Stimulated activated CD4-positive, alpha-beta T cell treated with anti-CD3 and anti-CD28 coated beads, Interleukin-1b, Interleukin-23, amount 100 ng/mL, for 24 hours (primary cell): ENCODE data around the gene CASP14.
"Not testable (repeated sequence)": the region's sequence is repeated elsewhere in the genome, so short reads cannot be mapped to it uniquely, and the experiment has no call there.

Experiments used
- DNase-seq, 4 experiments: peaks; one replicate each; pipeline ENCODE4 v3.0.0-alpha.2; 2020; ENCODE audit warnings: low read depth in 4 of 4, low spot score in 1 of 4

CASP14 gene, protein sequence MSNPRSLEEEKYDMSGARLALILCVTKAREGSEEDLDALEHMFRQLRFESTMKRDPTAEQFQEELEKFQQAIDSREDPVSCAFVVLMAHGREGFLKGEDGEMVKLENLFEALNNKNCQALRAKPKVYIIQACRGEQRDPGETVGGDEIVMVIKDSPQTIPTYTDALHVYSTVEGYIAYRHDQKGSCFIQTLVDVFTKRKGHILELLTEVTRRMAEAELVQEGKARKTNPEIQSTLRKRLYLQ

DNA sequence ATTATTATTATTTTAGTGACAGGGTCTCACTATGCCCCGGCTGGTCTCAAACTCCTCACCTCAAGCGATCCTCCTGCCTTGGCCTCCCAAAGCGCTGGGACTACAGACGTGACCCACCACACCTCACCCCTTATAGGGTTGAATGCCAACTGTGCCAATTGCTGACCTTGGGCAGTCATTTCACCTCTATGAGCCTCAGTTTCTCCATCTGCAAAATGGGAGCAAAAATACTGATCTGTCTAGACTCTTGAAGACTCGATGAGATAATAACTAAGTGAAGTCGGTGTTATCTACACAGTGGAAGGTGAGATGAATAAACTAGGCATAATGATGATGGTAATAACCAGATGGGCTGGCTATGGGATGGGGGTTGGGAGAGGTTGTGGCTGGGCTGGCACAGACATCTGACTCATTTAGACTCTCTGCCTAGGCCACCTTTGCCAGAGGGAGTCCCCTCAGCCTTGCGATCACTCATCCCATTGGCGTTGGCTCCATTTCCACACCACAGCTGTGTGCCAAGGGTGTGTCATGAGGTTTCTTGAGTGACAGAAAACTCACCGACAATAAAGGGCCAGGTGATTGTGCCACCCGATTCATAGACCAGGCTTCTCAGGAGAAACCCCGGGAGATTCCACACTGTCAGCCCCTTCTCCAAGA is at the start of gene CASP14:
TSS of gene CASP14 (plus strand) at position 596 of the 657 bp plus-strand sequence. CDS start 2,772 bp downstream, outside the sequence.
- DNase-seq = no peak

DNA sequence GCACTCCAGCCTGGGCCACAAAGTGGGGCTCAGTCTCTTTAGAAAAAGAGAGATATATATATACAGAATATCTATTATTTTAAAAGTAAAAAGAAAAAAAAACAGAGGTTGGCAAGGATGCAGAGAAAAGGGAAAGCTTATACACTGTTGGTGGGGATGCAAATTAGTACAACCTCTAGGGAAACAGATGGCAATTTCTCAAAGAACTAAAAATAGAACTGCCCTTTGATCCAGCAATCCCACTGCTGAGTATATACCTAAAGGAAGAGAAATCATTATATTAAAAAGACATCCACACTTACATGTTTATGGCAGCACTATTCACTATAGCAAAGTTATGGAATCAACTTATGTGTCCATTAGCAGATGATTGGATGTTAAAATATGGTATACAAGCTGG is 41.0 kb upstream of the CASP14 start:
- DNase-seq = no peak

DNA sequence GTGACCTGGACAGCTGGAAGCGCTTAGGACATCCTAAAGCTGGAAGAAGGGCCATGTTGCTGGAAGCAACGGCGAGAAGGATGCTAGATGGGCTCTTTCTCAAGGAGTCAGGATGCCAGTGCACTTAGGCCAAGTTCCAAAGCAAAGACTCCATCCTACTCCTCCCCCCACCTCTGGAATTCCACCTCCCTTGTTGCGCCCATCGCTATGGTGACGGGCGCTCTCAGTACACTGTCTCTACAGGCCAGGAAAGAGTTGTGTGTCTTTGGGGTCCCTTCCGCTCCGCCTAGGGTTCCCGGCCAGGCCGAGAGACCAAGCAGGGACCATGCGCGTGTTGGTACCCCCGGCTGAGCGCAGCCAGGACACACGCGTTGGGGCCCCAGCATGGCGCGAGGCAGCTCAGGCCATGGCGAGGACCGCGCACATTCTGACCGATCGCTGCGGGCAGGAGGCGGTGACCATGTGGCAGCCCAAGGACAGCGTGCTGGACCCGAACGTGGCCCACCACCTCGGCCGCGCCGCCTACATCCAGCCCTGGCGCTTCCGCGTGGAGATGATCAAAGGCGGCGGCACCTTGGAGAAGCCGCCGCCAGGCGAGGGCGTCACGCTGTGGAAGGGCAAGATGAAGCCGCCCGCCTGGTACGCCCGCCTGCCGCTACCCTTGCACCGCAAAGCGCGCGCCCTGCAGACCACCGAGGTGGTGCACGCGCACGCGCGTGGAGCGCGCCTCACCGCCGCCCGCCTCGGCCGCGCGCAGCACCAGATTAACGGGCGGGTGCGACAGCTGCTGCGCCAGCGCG is 38.6 kb upstream of the CASP14 start:
- DNase-seq = no peak

DNA sequence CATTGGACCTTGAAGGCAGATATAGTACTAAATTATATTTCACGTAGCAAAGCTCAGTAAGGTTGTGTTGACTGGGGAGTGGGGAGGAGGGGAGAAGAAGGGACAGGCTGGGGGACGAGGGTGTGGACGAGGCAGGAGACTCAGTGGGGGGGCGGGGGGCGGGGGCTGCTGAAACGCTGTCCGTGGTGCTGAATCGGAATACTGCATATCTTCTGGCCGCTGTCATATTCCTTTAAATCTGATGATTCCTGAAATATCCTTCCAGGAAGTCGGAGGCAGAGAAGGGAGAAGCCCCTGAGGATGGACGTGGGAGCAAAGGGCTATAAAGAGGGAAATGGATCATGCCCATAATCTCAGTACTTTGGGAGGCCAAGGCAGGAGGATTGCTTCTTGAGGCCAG is 34.7 kb upstream of the CASP14 start:
- no peak for DNase-seq

DNA sequence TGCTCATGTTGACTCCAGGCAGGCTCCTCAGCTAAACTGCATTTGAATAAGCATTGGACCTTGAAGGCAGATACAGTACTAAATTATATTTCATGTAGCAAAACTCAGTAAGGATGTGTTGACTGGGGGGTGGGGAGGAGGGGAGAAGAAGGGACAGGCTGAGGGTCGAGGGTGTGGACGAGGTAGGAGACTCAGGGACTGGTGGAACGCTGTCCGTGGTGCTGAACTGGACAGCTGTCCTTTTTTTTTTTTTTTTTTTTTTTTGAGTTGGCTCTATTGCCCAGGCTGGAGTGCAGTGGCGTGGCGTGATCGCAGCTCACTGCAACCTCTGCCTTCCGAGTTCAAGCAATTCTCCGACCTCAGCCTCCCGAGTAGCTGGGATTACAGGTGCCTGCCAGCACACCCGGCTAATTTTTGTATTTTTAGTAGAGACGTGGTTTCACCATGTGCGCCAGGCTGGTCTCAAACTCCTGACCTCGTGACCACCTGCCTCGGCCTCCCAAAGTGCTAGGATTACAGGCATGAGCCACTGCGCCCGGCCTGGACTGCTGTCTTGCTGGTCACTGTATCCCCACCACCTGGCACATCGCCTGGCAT is 33.2 kb upstream of the CASP14 start:
- no peak for DNase-seq

DNA sequence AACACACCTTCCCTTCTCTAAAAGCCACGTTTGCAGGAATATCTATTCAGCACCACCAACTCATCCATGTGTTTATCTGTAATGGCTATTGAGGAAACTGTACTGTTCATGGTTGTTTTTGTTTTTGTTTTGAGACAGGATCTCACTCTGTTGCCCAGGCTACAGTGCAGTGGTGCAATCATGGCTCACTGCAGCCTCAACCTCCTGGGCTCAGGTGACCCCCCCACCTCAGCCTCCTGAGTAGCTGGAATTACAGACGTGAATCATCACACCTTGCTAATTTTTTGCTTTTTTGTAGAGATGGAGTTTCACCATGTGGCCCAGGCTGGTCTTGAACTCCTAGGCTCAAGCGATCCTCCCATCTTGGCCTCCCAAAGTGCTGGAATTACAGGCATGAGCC is 30.4 kb upstream of the CASP14 start:
- DNase-seq = not testable (repeated sequence)

DNA sequence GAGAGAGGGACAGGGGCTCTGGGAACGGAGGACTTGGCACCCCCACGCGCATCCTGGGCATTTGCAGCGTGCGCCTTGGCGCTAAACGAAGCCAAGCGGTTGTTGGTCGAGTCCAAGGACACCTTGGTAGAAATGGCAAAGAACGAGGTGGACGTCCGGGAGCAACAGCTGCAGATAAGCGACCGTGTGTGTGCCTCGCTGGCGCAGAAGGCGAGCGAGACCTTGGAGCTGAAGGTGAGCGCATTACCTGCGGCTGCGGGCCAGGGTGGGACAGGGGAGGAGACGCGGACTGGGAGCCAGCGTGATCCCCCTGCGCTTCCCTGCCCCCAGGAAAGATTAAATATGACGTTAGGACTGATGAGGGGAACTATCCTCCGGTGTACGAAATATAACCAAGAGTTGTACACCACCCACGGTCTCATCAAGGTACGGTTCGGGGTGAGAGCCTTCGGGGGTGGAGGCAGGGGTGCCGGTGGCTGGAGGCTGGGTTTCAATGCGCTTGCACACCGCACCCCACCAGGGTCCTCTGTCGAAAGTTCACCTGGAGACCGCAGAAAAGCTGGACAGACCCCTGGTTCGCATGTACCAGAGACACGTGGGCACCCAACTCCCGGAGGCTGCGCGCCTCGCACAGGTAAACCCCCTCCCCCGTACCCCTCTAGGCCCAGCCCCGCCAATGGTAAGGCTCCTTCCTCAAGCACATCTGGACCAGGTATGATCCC is 27.8 kb upstream of the CASP14 start:
- no peak for DNase-seq

DNA sequence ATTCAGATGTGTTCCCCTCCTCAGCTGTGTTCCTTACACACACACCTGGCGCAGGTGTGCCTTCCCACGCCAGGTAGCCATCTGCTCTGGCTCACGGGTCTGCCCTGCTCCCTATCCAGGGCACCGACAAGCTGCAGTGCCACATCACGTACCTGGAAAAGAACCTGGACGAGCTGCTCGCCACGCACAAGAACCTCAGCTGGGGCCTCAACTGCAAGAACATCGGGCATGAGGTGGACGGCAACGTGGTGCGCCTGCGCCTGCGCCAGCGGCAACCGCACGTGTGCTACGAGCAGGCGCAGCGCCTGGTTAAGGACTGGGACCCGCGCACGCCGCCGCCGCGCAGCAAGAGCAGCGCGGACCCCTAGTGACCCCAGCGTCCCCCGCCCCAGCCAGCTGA is 26.5 kb upstream of the CASP14 start:
- DNase-seq = no peak

DNA sequence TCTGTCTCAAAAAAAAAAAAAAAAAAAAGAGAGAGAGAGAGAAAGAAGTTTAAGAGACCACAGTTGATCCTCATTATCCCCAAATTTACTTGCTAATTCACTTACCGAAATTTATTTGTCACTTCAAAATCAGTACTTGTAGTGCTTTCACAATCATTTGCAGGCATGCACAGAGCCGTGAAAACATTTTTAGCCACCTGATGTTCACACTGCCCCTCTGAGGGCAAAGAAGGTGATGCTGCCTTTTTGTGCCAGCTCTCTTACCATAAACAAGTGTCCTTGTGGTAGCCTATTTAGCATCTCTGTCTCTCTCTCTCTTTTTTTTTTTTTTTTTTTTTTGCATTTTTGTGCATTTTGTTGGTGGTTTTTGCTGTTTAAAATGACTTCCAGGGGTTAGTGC is 24.1 kb upstream of the CASP14 start:
- no peak for DNase-seq

DNA sequence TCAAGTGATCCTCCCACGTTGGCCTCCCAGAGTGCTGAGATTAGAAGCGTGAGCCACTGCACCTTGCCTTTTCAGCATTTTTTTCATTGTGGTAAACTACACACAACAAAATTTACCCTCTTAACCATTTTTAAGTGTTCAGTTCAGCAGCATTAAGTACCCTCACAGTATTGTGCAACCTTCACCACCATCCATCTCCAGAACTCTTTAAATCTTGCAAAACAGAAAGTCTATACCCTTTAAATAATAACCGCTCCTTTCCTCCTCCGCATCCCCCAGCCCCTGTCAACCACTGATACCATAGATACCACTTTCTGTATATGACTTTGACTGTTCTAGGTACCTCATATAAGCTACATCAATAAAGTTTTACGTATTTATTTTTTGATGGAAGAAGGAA is 20.8 kb upstream of the CASP14 start:
- DNase-seq = no peak

DNA sequence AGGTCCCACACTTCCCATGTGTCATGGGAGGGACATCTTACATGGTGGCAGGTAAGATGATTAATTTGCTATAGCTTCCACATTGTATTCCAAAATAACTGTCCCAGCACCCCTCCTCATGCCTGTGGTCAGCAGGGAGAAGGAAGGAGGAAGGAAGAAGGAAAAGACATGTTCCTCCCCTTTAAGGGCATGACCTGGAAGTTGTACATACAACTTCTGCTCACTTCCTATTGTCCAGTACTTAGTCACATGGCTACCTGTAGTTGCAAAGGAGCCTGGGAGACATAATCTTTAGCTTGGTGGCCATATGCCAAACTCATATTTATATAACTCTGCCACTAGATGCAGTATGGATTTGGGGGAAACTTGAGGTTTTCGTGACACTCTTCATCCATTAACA is 17.6 kb upstream of the CASP14 start:
- DNase-seq = no peak

DNA sequence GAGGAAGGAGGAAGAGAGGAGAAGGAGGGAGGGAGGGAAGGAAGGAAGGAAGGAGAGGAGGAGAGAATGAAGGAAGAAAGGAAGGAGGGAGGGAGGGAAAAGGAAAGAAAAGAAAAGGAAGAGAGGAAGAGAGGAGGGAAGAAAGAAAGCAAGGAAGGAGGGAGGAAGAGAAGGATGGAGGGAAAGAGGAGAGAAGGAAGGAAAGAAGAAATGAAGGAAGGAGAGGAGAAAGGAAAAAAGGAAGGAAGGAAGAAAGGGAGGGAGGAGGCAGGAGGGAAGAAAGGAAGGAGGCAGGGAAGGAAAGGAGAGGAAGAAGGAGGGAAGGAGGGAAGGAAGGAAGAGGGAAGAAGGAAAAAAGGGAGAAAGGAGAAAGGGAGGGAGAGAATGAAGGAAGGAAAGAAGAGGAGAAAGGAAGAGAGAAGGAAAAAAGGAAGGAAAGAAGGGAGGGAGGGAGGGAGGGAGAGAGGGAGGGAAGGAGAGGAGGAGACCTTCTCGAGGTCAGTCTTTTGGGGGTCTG is 13.4 kb upstream of the CASP14 start:
- no peak for DNase-seq

DNA sequence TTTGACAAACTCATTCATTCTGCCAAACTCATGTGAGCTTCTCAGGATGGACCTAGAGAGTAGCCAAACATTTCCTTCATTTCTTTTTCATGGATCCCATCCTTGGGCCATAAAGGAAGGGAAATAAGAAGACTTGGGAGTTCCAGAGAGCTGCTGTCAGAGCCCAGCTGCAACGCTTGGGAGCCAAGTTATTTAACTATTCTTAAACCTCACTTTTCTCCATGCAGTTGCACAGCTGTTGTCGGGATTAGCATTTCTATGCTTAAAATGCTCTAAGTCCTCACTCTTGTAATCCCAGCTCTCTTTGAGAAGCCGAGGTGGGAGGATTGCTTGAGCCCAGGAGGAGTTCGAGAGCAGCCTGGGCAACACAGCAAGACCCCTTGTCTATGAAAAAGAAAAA is 11.7 kb upstream of the CASP14 start:
- DNase-seq = no peak

DNA sequence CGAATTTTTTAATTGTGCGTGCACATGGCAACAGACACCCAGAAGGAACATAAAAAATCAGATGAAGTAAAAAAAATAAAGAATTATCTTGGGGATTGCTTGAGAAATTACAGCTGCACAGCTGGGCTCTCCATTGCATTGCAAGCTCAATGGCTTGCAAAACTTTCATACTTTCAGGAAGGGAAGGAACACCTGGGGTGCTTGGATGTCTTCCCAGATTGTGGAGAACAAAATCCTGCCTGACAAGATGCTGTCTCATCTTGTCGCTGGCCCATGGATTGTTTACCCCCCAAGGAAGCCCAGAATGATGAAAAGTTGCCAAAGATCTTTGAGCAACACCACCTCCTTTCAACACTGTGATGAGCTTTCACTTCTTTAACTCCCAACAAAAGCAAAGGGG is 11.0 kb upstream of the CASP14 start:
- no peak for DNase-seq

DNA sequence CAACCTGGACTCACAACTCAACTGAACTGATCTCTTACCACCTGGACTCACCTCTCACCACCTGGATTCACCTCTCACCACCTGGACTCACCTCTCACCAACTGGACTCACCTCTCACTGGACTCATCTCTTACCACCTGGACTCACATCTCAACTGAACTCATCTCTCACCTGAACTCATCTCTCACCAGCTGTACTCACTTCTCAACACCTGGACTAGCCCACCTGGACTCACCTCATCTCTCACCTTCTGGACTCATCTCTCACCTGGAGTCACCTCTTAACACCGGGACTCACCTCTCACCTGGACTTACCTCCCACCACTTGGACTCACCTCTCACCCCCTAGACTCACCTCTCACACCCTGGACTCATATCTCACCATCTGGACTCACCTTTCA is 7.3 kb upstream of the CASP14 start:
- DNase-seq = no peak

DNA sequence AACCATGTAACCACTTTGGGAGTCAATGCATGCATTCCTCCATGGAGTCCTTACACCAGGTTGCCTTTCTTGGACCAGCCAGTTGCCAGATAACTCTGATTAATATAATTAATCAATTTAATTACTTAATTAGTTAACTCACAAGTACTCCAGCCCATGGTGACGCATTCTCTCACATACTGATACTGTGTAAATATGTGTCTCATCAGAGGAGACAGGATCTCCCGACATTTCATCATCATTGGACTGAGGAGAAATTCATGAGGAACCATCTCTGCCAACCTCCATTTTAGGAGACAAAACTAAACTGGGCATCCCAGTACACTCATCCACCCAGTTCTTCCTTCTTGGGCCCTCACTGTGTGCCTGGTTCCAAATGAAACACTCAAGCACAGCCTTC is 6.5 kb upstream of the CASP14 start:
- no peak for DNase-seq

DNA sequence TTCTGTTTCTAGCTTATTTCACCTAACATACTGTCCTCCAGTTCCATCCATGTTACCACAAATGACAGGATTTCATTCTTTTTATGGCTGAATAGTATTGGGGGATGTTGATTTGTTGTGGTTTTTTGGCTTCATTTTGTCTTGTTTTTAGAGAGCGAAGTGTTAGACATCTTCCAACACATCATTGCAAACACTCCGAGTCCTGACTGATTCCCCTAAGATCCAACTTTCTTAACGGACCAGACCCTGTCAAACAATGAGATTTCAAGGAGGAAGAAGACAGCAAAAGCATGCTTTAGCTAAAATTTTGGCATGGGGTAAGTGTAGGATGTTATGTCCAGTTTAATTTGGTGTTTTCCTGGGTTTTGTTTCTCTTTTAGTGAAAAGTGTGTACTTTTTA is 3.8 kb upstream of the CASP14 start:
- DNase-seq = no peak

DNA sequence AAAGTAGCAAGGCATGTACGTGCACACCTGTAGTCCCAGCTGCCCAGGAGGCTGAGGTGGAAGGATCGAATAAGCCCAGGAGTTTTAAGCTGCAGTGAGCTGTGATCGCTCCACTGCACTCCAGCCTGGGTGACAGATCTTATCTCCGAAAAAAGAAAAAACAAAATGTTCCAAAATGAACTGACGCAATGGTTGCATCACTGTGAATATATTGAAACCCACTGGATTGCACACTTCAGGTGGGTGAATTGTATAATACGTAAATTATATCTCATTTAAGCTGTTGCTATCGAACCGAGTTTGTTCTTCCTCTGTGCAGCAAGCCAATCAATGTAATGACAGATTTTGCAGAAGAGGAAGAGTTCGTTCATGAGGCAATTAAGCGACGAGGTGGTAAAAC is 1.6 kb upstream of the CASP14 start:
- DNase-seq = no peak

DNA sequence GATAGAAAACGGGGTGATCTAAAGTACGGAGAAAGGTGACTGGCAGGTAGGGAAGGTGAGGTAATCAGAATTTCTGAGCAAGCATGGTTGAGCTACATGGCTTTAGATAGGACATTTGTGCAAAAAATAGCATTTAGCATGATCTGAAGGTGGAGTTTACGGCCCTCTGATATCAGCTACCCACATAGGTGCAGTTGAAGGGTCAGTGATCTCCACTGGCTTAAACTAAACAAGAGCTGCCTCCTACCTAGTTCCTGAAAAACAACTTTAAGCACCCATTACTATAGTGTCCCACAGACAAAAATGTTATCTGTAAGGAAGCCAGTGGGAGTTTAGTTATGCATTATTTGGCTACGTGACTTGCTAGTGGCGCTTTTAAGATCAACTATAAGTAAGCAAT is 1.2 kb upstream of the CASP14 start:
- no peak for DNase-seq

DNA sequence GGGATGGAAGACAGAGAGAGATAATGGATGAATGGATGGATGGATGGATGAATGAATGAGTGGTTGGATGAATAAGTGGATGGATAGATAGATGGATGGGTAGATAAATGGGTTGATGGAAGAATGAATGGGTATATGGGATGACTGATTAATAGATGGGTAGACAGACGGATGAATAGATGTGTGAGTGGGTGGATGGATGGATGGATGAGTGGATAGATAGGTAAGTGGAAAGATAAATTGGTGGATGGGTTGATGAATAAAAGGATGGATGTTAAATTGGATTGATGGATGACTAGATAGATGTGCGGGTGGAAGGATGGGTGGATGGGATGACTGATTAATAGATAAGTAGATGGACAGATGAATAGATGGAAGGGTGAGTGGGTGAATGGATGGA is 1.4 kb downstream of the CASP14 start:
- DNase-seq = no peak

DNA sequence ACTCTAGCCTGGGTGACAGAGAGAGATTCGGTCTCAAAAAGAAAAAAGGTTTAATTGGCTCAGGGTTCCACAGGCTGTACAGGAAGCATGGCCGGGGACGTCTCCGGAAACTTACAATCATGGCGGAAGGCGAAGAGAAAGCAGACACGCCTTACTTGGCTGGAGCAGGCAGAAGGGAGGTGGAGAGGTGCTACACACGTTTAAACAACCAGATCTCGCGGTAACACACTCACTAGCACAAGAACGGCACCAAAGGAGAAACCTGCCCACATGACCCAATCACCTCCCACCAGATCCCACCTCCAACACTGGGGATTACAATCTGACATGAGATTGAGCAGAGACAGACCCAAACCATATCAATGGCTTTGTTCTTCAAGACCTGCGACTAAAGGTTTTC is 12.8 kb downstream of the CASP14 start:
- no peak for DNase-seq
